Sigmoid colon (tissue), 4 donors: ENCODE measurements around the gene POPDC2.

Source experiments
- CTCF ChIP-seq, 4 experiments: fragments of 450-650 bp in 3 of 4; fragments of 200-600 bp in 1 of 4; IDR thresholded peaks; one replicate each; pipeline ENCODE4 v1.5.1; 2016 to 2019; ENCODE audit warnings: antibody characterized with exemption in 4 of 4, mild to moderate bottlenecking in 3 of 4, moderate library complexity in 2 of 4
- POLR2A ChIP-seq, 2 donors: fragments of 450-650 bp; IDR thresholded peaks; one replicate each; pipeline ENCODE4 v1.6.1; 2016; ENCODE audit warnings: antibody characterized with exemption in 2 of 2, mild to moderate bottlenecking in 2 of 2, moderate library complexity in 2 of 2
- POLR2AphosphoS5 ChIP-seq, 4 donors: sonication (generic); formaldehyde crosslinking; IDR thresholded peaks; one replicate each; pipeline ENCODE4 v1.6.1; 2017; ENCODE audit warnings: antibody characterized with exemption in 4 of 4

GRCh38 chr3:119601154-119601553, 59.2 kb downstream of the POPDC2 start:
- TF ChIP-seq POLR2A (IDR thresholded peaks at IDR 0.05) (no peak), POLR2AphosphoS5 (IDR thresholded peaks at IDR 0.05) (no peak), CTCF (IDR thresholded peaks at IDR 0.05) (no peak)
